T-helper 1 cell (primary cell): ENCODE data around the gene IGFBP7.
"Not testable (repeated sequence)": the region's sequence is repeated elsewhere in the genome, so short reads cannot be mapped to it uniquely, and the experiment has no call there.

Experiments used
- DNase-seq, 5 donors: peaks; one replicate each; pipeline ENCODE4 v3.0.0-alpha.2; 2012 to 2020

IGFBP7 gene

GRCh38 chr4:57068237-57068981 is 41.8 kb downstream of the IGFBP7 start:
- DNase-seq, result no peak

GRCh38 chr4:57065730-57066482 is 44.3 kb downstream of the IGFBP7 start:
- no peak for DNase-seq

GRCh38 chr4:57064811-57065711 is 45.1 kb downstream of the IGFBP7 start:
- no peak for DNase-seq

- DNase-seq, result no peak
Observed at GRCh38 chr4:57064120-57064519, 46.1 kb downstream of the IGFBP7 start.

- DNase-seq, result no peak
Observed at GRCh38 chr4:57063518-57063917, 46.7 kb downstream of the IGFBP7 start.

GRCh38 chr4:57061395-57061794 is 48.8 kb downstream of the IGFBP7 start:
- no peak for DNase-seq

GRCh38 chr4:57060717-57061067 is 49.5 kb downstream of the IGFBP7 start:
- DNase-seq, result not testable (repeated sequence)

GRCh38 chr4:57059890-57060716 is 50.1 kb downstream of the IGFBP7 start:
- no peak for DNase-seq

- no peak for DNase-seq
Observed at GRCh38 chr4:57055886-57056285, 54.3 kb downstream of the IGFBP7 start.

GRCh38 chr4:57053508-57053907 is 56.7 kb downstream of the IGFBP7 start:
- no peak for DNase-seq

- DNase-seq, result no peak
Observed at GRCh38 chr4:57051524-57051923, 58.7 kb downstream of the IGFBP7 start.

- DNase-seq, result no peak
Observed at GRCh38 chr4:57051095-57051494, 59.1 kb downstream of the IGFBP7 start.

GRCh38 chr4:57048590-57049304 is 61.4 kb downstream of the IGFBP7 start:
- no peak for DNase-seq

GRCh38 chr4:57047046-57047445 is 63.1 kb downstream of the IGFBP7 start:
- DNase-seq, result not testable (repeated sequence)

GRCh38 chr4:57044996-57045395 is 65.2 kb downstream of the IGFBP7 start:
- DNase-seq, result no peak

GRCh38 chr4:57044279-57044678 is 65.9 kb downstream of the IGFBP7 start:
- DNase-seq, result no peak

GRCh38 chr4:57043347-57044251 is 66.6 kb downstream of the IGFBP7 start:
- DNase-seq, result no peak

GRCh38 chr4:57042711-57043169 is 67.4 kb downstream of the IGFBP7 start:
- no peak for DNase-seq

- DNase-seq, result no peak
Observed at GRCh38 chr4:57041020-57041419, 69.2 kb downstream of the IGFBP7 start.

- no peak for DNase-seq
Observed at GRCh38 chr4:57040510-57040909, 69.7 kb downstream of the IGFBP7 start.
